GM23338 (cell line): ENCODE measurements around the gene NAA10. TPM values are rescaled to one million over a fixed set of nuclear protein-coding genes. Genes with fewer than 3 reads are reported as not detected.

Experiments used
- ATAC-seq: fragments of 200-7000 bp; cut with Tn5 transposase; 3 replicates; pipeline ENCODE4 v1.9.1; 2020
- DNase-seq: peaks from one replicate; pipeline ENCODE4 v3.0.0-alpha.2; 2015; ENCODE audit warnings: low spot score
- H2AFZ ChIP-seq: fragments of 200-600 bp; sonication (generic); 2 replicates; pipeline ENCODE4 v1.8.0; 2016; ENCODE audit warnings: antibody characterized with exemption, mild to moderate bottlenecking, moderate library complexity
- H3F3A ChIP-seq: fragments of 200-600 bp; sonication (generic); replicated peaks from 2 replicates; pipeline ENCODE4 v1.8.0; 2017; ENCODE audit warnings: antibody characterized with exemption, mixed run types, low read depth
- H3K27ac ChIP-seq: fragments of 200-600 bp; sonication (generic); 2 replicates; pipeline ENCODE4 v1.6.1; 2016; ENCODE audit warnings: low read depth
- H3K27me3 ChIP-seq: fragments of 200-600 bp; sonication (generic); 2 replicates; pipeline ENCODE4 v1.8.0; 2016; ENCODE audit warnings: mild to moderate bottlenecking, mixed run types, moderate library complexity; ENCODE audit not compliant: insufficient read depth
- H3K36me3 ChIP-seq: fragments of 200-600 bp; sonication (generic); 2 replicates; pipeline ENCODE4 v1.8.0; 2016; ENCODE audit warnings: mild to moderate bottlenecking; ENCODE audit not compliant: insufficient read depth
- H3K4me1 ChIP-seq: fragments of 200-600 bp; sonication (generic); 2 replicates; pipeline ENCODE4 v1.8.0; 2016; ENCODE audit warnings: mild to moderate bottlenecking, moderate library complexity; ENCODE audit not compliant: insufficient read depth
- H3K4me2 ChIP-seq: fragments of 200-600 bp; sonication (generic); 2 replicates; pipeline ENCODE4 v1.7.1; 2017; ENCODE audit warnings: mixed run types
- H3K4me3 ChIP-seq: fragments of 200-600 bp; sonication (generic); 2 replicates; pipeline ENCODE4 v1.6.1; 2016; ENCODE audit warnings: mixed run types
- H3K79me2 ChIP-seq: fragments of 200-600 bp; sonication (generic); replicated peaks from 2 replicates; pipeline ENCODE4 v1.8.0; 2017; ENCODE audit warnings: mild to moderate bottlenecking; ENCODE audit not compliant: insufficient read depth
- H3K9me2 ChIP-seq: fragments of 200-600 bp; sonication (generic); 2 replicates; pipeline ENCODE4 v1.8.0; 2017; ENCODE audit not compliant: insufficient read depth
- H4K20me1 ChIP-seq: fragments of 200-600 bp; sonication (generic); replicated peaks from 2 replicates; pipeline ENCODE4 v1.8.0; 2017; ENCODE audit warnings: mild to moderate bottlenecking; ENCODE audit not compliant: insufficient read depth
- H3K27ac Mint-ChIP-seq: 2 replicates; pipeline ENCODE4 v1.8.0; 2020; ENCODE audit warnings: inconsistent platforms, mild to moderate bottlenecking, moderate library complexity, mixed read lengths
- H3K27me3 Mint-ChIP-seq: 3 replicates; pipeline ENCODE4 v1.8.0; 2022; ENCODE audit warnings: low read depth, mild to moderate bottlenecking, moderate library complexity, mixed read lengths, inconsistent platforms; ENCODE audit not compliant: insufficient read depth, poor library complexity
- H3K36me3 Mint-ChIP-seq: 3 replicates; pipeline ENCODE4 v1.8.0; 2021; ENCODE audit warnings: low read depth, mild to moderate bottlenecking, inconsistent platforms, moderate library complexity, mixed read lengths
- H3K4me1 Mint-ChIP-seq: 3 replicates; pipeline ENCODE4 v1.8.0; 2020; ENCODE audit warnings: mild to moderate bottlenecking, inconsistent platforms, mixed read lengths
- H3K4me3 Mint-ChIP-seq: 3 replicates; pipeline ENCODE4 v1.8.0; 2021; ENCODE audit warnings: moderate library complexity, mild to moderate bottlenecking, inconsistent platforms, mixed read lengths
- H3K9me3 Mint-ChIP-seq: 3 replicates; pipeline ENCODE4 v1.8.0; 2020; ENCODE audit warnings: moderate library complexity, mild to moderate bottlenecking, inconsistent platforms, mixed read lengths
- CREB1 ChIP-seq: fragments of 250-450 bp; sonication (Bioruptor Pico); IDR thresholded peaks from 2 replicates; pipeline ENCODE4 v1.5.0; 2020; ENCODE audit warnings: low read depth, mild to moderate bottlenecking, moderate library complexity
- JUNB ChIP-seq: IDR thresholded peaks from one replicate; pipeline ENCODE4 v1.6.1; 2016; ENCODE audit warnings: antibody characterized with exemption; ENCODE audit not compliant: unreplicated experiment
- NANOG ChIP-seq: IDR thresholded peaks from 2 replicates; pipeline ENCODE4 v1.6.1; 2016; ENCODE audit warnings: antibody characterized with exemption, borderline replicate concordance
- POLR2AphosphoS5 ChIP-seq: IDR thresholded peaks from 2 replicates; pipeline ENCODE4 v1.6.1; 2016; ENCODE audit warnings: antibody characterized with exemption, low read depth
- REST ChIP-seq: IDR thresholded peaks from one replicate; pipeline ENCODE4 v1.6.1; 2018; ENCODE audit warnings: antibody characterized with exemption; ENCODE audit not compliant: unreplicated experiment
- STAT1 ChIP-seq: IDR thresholded peaks from one replicate; pipeline ENCODE4 v1.6.1; 2016; ENCODE audit warnings: antibody characterized with exemption; ENCODE audit not compliant: unreplicated experiment
- ZNF114 ChIP-seq: fragments of 250-450 bp; sonication (Bioruptor Pico); IDR thresholded peaks from 2 replicates; pipeline ENCODE4 v1.5.0; 2020; ENCODE audit warnings: mild to moderate bottlenecking, moderate library complexity
- ZNF331 ChIP-seq: fragments of 250-450 bp; sonication (Bioruptor Pico); IDR thresholded peaks from 2 replicates; pipeline ENCODE4 v1.5.0; 2020; ENCODE audit warnings: low read depth, mild to moderate bottlenecking, moderate library complexity
- ZNF462 ChIP-seq: fragments of 250-450 bp; sonication (Bioruptor Pico); IDR thresholded peaks from 2 replicates; pipeline ENCODE4 v1.5.0; 2020; ENCODE audit warnings: mild to moderate bottlenecking, moderate library complexity
- polyA plus RNA-seq: library from polyadenylated mRNA; unstranded; fragments of >200 nt; fragmentation: Nextera tagmentation; extraction: Ambion mirVana; gene quantifications from 2 replicates; pipeline ENCODE4 v1.2.1, GENCODE V29; 2016
- total RNA-seq: library from RNA; depleted of rRNA; stranded (reverse); fragments of >200 nt; shearing (Covaris generic); gene quantifications from 2 replicates; pipeline ENCODE4 v1.2.3, GENCODE V29; 2014
- TF ChIP-seq, protein P1 (sequence below): IDR thresholded peaks from 2 replicates; pipeline ENCODE4 v1.6.1; 2016; ENCODE audit warnings: antibody characterized with exemption

NAA10 gene
- total and polyA plus RNA-seq, 2 experiments from 2014 or later: 136 to 145 TPM

DNA sequence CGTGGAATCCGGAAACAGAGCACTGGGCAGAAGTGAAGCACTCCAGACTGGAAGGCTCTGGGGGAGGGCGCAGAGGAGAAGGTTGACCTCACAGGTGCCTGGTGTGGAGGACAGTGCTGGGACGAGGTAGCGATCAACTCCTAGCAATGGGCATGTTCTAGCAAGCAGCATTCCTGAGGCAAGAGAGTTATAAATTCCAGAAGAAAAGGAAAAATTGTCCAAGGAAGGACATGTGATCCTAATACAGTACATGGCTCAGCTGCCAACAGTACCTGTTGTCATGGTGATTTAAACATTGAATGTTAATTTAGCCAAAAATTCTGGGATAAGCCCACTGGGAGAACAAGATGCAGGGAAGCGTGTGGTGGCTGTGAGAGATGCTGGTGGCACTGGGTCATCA, 17.0 kb downstream of the NAA10 start:
- no peak for ATAC-seq
- no peaks in the 10 kb centered on the region for H3K79me2 ChIP-seq
- no peak for DNase-seq
- H3K4me2 ChIP-seq: no peak overlapping the region
- H3F3A ChIP-seq: no peaks in the 10 kb centered on the region
- H3K4me3 ChIP-seq: no peak overlapping the region
- H4K20me1 ChIP-seq: no peaks in the 10 kb centered on the region
- H3K4me3 Mint-ChIP-seq: no peak overlapping the region
- peaks cover 25% of the 10 kb centered on the region for H3K36me3 Mint-ChIP-seq
- H3K27ac Mint-ChIP-seq: no peak overlapping the region
- no peak overlapping the region for H2AFZ ChIP-seq
- H3K27ac ChIP-seq: no peak overlapping the region
- TF ChIP-seq NANOG: no peak
- TF ChIP-seq POLR2AphosphoS5: no peak
- no peak for TF ChIP-seq STAT1
- no peaks in the 10 kb centered on the region for H3K36me3 ChIP-seq
- H3K9me2 ChIP-seq: no peaks in the 10 kb centered on the region
- no peaks in the 10 kb centered on the region for H3K27me3 ChIP-seq
- peaks cover 1% of the 10 kb centered on the region for H3K27me3 Mint-ChIP-seq
- no peaks in the 10 kb centered on the region for H3K4me1 ChIP-seq
- peaks cover 4% of the 10 kb centered on the region; the same call in 1 of the 3 replicates for H3K4me1 Mint-ChIP-seq
- H3K9me3 Mint-ChIP-seq: no peaks in the 10 kb centered on the region; the same call in 2 of the 3 replicates

- Mint-ChIP-seq H3K9me3 (no peaks in the 10 kb centered on the region; the same call in 2 of the 3 replicates), H3K36me3 (peaks cover 27% of the 10 kb centered on the region), H3K4me3 (no peak overlapping the region), H3K27ac (no peak overlapping the region), H3K4me1 (no peaks in the 10 kb centered on the region; the same call in 2 of the 3 replicates), H3K27me3 (no peaks in the 10 kb centered on the region)
- Histone ChIP-seq H3K79me2 (no peaks in the 10 kb centered on the region), H3K4me2 (no peak overlapping the region), H3K9me2 (no peaks in the 10 kb centered on the region), H4K20me1 (no peaks in the 10 kb centered on the region), H3K4me3 (no peak overlapping the region), H3K27ac (no peak overlapping the region), H3K36me3 (no peaks in the 10 kb centered on the region), H3K27me3 (no peaks in the 10 kb centered on the region), H2AFZ (no peak overlapping the region), H3K4me1 (no peaks in the 10 kb centered on the region), H3F3A (no peaks in the 10 kb centered on the region)
- DNase-seq: no peak
- no peak for ATAC-seq
- TF ChIP-seq ZNF114 (CRISPR knock-in tag) (no peak), JUNB (no peak), POLR2AphosphoS5 (no peak), CREB1 (no peak), NANOG (no peak), ZNF462 (CRISPR knock-in tag) (no peak), ZNF331 (no peak), REST (no peak)
- TF ChIP-seq, protein P1, sequence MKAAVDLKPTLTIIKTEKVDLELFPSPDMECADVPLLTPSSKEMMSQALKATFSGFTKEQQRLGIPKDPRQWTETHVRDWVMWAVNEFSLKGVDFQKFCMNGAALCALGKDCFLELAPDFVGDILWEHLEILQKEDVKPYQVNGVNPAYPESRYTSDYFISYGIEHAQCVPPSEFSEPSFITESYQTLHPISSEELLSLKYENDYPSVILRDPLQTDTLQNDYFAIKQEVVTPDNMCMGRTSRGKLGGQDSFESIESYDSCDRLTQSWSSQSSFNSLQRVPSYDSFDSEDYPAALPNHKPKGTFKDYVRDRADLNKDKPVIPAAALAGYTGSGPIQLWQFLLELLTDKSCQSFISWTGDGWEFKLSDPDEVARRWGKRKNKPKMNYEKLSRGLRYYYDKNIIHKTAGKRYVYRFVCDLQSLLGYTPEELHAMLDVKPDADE: no peak
Observed at GRCh38 chrX:153913701-153914100, 21.1 kb downstream of the NAA10 start.
